ENCODE measurements around the gene SH3PXD2A.

SH3PXD2A gene

DNA sequence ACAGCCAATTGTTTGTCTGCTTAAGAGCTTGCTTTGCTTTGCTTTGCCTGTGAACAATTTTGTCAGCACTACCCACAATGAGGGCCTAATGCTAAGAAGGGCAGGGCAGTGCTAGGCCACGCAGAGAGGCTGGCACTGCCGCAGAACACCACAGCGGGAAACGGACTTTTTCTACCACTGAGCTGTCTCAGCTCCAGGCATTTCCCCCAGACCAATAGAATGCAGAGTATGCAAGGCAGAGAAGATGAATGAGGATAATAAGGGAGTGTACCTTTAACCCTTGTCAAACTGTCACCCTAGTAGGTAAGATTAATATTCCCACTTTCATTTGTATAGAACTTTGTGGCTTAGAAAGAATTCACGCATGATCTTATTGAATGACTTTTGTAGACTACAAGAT is 104.5 kb downstream of the SH3PXD2A start:
- TF ChIP-seq, protein P1, sequence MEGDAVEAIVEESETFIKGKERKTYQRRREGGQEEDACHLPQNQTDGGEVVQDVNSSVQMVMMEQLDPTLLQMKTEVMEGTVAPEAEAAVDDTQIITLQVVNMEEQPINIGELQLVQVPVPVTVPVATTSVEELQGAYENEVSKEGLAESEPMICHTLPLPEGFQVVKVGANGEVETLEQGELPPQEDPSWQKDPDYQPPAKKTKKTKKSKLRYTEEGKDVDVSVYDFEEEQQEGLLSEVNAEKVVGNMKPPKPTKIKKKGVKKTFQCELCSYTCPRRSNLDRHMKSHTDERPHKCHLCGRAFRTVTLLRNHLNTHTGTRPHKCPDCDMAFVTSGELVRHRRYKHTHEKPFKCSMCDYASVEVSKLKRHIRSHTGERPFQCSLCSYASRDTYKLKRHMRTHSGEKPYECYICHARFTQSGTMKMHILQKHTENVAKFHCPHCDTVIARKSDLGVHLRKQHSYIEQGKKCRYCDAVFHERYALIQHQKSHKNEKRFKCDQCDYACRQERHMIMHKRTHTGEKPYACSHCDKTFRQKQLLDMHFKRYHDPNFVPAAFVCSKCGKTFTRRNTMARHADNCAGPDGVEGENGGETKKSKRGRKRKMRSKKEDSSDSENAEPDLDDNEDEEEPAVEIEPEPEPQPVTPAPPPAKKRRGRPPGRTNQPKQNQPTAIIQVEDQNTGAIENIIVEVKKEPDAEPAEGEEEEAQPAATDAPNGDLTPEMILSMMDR (IDR thresholded peaks at IDR 0.05; ENCODE audit: low read depth, low read length) = no peak
- DNase-seq (ENCODE audit: low read depth, low spot score) = no peak
- no peak overlapping the region for H3K4me3 ChIP-seq (ENCODE audit: low read depth, low read length)
- in situ Hi-C loops (cut with HindIII; ENCODE audit: low sequenced_read_pairs) = no loop called here

DNA sequence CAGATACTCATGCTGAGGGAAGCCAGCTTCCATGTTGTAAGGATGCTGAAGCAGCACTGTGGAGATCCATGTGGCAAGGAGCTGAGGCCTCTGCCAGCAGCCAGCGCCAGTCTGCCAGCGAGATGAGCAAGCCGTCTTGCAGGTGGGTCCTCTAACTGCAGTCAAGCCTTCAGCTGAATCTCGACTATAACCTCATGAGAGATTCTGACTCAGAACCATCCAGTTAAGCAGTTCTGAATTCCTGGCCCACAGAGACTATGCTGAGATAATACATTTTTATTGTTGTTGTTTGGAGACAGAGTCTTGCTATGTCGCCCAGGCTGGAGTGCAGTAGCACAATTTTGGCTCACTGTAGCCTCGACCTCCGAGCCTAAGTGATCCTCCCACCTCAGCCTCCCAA is 105.6 kb downstream of the SH3PXD2A start:
- in situ Hi-C loops (cut with HindIII; ENCODE audit: low sequenced_read_pairs) = no loop called here
- DNase-seq (ENCODE audit: low read depth, low spot score) = no peak
- TF ChIP-seq, protein P1 (IDR thresholded peaks at IDR 0.05; ENCODE audit: low read depth, low read length) = no peak
- H3K4me3 ChIP-seq (ENCODE audit: low read depth, low read length) = no peak overlapping the region

DNA sequence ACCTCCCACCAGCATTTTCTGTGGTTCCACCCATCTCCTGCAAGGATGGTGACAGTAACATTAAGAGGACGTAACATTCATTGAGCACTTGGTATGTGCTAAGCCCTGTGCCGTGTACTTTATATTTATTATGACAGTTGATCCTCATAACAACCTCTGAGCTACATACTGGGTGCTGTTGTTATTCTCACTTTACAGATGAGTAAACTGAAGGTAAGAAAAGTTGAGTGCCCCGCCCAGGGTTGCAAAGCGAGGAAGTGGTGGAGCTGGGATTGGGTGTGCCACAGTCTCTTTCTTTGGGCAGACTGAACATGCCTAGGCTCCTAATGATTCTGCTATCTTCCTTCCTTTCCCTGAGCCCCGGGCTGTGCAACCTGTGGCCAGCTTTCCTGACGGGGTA is 107.4 kb downstream of the SH3PXD2A start:
- H3K4me3 ChIP-seq (ENCODE audit: low read depth, low read length) = no peak overlapping the region
- in situ Hi-C loops (cut with HindIII; ENCODE audit: low sequenced_read_pairs) = no loop called here
- TF ChIP-seq, protein P1 (IDR thresholded peaks at IDR 0.05; ENCODE audit: low read depth, low read length) = no peak
- DNase-seq (ENCODE audit: low read depth, low spot score) = no peak

DNA sequence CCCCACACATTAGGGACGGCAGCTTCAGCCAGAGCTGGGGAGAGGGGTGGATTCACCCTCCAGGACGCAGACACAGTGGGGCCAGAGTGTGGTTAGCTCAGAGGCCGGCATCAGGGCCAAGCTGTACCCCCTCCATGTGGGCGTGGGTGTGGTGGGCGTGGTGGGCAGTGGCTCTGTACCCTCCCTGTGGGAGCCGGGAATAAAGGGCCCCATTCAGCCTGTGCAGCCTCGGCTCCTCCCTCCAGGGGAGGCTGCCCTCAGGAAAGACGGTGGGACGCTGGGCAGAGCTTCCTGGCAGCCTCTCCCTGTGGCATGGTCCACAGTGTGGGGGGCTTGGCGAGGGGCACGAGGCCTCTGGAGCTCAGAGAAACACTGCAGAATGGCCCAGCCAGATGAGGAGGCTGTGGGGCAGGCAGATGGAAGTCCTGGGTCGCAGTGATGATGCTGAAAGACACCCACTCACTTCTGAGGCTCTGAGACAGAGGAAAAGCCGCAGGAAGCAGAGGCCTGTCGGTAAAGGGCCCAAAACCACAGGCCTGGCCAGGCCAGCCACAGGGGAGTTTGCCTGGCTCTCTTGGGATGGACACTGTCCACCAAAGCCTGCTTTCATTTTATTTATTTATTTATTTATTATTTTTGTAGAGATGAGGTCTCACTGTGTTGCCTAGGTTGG is 108.0 kb downstream of the SH3PXD2A start:
- in situ Hi-C loops (cut with HindIII; ENCODE audit: low sequenced_read_pairs) = no loop called here
- H3K4me3 ChIP-seq (ENCODE audit: low read depth, low read length) = no peak overlapping the region
- DNase-seq (ENCODE audit: low read depth, low spot score) = no peak
- TF ChIP-seq, protein P1 (IDR thresholded peaks at IDR 0.05; ENCODE audit: low read depth, low read length) = no peak

DNA sequence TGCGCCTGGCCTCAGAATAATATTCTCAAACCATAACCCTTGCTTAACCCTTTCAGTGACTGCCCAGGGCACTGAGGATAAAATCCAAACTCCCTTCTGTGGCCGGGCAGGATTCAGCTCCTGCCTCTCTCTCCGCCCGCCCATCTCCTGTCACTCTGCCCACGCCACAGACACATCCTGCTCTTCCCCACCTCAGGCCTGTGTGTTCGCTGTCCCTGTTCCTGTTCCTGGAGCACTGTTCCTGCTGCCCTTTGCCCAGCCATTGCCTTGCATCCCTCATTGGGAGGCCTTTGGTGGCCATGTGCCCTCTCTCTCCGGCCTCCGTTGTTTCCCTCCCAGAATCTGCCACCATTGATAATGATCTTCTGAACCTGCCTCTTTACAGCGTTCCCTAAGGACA is 108.8 kb downstream of the SH3PXD2A start:
- no peak for DNase-seq (ENCODE audit: low read depth, low spot score)
- H3K4me3 ChIP-seq (ENCODE audit: low read depth, low read length) = no peak overlapping the region
- TF ChIP-seq, protein P1 (IDR thresholded peaks at IDR 0.05; ENCODE audit: low read depth, low read length) = no peak
- in situ Hi-C loops (cut with HindIII; ENCODE audit: low sequenced_read_pairs) = no loop called here

DNA sequence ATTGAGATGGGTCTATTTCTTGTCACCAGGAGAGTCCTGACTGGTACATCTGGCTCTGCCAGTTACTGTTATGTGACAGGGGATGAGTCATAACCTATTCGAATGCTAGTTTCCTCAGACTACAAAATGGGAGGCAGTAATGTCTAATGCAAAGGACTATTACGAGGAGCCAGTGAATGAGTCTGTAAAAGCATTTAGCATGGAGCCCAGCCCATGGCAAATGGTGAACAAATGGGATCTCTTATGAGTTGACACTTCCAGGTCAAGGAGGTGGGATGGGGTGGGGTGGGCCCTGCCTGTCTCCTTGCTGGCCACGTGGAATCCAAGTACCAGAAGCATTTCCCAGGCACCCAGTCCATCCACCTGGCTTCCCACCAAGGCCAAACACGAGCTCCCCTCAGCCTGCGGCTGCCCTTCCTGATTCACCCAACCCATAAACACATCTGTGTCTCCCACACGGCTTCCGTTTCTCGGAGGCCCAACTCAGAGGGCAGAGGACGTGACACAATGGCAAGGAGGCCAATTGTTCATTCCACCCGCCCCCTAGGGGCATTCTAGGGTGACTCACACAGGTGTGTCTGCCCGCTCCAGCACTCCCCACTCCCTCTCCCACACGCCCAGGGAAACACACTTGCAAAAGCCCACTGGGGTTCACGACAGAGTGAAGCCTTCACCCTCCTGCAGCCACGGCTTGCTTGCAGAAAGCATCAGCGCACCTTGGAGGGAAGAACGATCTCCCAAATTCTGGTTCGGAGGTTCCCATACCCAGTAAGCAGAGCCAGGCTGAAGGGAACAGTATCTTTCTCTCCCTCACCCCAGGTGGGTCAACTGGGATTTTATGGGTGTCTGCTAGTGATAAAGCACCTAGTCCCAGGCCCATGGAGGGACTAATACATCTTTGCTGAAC is 109.8 kb downstream of the SH3PXD2A start:
- TF ChIP-seq, protein P1 (IDR thresholded peaks at IDR 0.05; ENCODE audit: low read depth, low read length) = no peak
- in situ Hi-C loops (cut with HindIII; ENCODE audit: low sequenced_read_pairs) = no loop called here

More for the DNA sequence above, 109.8 kb downstream of the SH3PXD2A start:
- no peak overlapping the region for H3K4me3 ChIP-seq (ENCODE audit: low read depth, low read length)
- peak; percentile 16 for DNase-seq (ENCODE audit: low read depth, low spot score)
